NCI-H146 treated with DMSO at 0.1 percent for 48 hours (cell line): Measurements from ENCODE around the gene UBE2QL1.

Experiments
- DNase-seq: peaks from one replicate; lab custom pipeline; 2025; ENCODE audit not compliant: unreplicated experiment; lab: John Stamatoyannopoulos, UW

Gene UBE2QL1

GRCh38 chr5:6522923-6523322 is 74.3 kb downstream of the UBE2QL1 start:
- no peak for DNase-seq

GRCh38 chr5:6525422-6525821 is 76.8 kb downstream of the UBE2QL1 start:
- no peak for DNase-seq

DNA sequence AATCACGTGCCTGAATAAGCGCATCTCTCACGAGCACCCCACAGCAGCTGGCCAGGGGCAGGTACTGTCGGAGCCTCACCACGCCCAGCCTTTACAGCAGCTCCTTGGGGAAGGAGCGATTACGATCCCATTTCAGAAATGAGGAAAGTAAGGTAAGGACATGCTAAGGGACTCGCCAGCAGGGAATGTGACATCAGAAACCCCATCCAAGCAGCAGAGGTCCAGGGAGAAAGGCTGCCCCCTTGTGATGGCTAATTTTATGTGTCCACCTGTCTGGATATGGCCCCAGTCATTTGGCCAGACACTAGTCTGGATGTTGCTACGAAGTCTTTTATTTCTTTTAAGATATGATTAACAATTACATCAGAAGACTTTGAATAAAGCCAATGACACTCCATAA is 77.3 kb downstream of the UBE2QL1 start:
- DNase-seq = peak; percentile 55

DNA sequence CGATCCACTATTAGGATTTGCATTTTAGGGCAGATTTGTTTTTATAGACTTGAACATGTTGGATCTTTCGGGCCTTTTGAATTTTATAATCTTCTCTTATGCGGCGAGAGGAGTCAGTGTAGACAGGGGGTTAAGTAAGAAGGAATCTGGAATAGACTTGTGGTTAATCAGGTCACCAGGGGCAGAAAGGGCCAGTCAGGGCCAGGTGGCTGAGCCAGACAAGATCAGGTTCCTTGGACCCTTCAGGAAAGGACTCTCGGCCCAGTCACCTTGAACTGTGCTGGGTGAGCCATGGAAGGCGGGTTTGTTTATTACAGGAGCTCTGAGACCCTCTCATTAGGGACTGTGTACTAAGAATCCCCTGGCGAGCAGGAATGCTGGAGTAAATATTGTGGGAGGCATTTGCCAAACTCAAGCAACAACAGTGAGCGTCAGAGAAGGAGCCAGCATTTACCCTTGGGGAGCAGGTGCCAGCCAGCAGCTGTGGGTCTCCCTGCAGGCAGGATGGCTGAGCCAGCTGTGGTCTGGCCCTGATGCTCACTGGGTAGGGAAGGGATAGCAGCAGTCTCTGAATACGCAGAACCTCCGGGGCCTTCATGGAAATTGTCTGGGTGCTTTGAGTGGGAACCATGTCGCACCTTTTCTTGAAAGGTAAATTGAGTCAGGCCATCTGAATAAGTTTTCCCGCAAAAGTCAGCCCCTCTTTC is 79.2 kb downstream of the UBE2QL1 start:
- DNase-seq = no peak

GRCh38 chr5:6535594-6535993 is 86.9 kb downstream of the UBE2QL1 start:
- DNase-seq = no peak

DNA sequence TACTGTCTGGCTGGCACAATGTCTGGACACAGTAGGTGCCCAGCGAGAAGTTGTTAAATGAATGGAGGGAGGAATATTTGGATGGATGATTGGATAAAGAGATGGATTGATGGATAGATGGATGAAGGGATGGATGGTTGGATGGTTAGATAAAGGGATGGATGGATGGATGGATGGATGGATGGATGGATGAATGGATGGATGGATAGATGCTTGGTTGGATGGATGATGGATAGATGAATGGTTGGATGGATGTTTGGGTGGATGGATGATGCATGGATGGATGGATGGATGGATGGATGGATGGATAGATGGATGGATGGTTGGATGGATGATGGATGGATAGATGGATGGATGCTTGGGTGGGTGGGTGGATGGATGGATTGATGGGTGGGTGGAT is 90.4 kb downstream of the UBE2QL1 start:
- no peak for DNase-seq

DNA sequence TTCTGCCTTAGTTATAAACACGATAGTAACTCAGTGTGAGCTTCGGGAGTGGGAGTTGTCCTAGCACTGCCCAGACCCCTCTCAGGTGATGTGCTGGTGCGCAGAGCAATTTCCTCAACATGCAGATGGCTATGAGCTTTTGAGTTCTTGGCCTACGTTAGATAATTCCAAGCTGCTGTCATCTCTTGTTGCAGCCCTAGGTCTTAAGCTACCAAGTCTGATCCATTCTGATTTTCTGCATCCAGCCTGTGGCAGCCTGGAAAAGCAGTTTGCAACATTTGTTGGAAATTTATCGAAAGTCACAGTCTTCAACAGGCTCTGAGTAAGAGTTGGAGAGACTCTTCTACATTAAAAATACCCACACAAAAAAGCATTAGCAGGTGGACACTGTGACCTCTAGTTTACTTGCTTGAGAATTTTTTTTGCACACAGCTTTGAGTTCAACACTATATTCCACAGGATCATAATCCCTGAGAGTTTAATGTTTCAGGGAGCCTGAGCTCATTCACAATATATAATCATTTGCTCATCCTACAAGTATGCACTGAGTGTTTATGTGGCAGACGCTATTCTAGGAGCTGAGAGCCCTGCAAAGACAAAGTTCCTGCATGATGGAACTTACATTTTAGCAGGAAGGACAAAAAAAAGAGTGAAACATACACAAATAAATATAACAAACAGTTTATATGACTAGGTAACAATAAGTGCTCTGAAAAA is 91.6 kb downstream of the UBE2QL1 start:
- DNase-seq = no peak

DNA sequence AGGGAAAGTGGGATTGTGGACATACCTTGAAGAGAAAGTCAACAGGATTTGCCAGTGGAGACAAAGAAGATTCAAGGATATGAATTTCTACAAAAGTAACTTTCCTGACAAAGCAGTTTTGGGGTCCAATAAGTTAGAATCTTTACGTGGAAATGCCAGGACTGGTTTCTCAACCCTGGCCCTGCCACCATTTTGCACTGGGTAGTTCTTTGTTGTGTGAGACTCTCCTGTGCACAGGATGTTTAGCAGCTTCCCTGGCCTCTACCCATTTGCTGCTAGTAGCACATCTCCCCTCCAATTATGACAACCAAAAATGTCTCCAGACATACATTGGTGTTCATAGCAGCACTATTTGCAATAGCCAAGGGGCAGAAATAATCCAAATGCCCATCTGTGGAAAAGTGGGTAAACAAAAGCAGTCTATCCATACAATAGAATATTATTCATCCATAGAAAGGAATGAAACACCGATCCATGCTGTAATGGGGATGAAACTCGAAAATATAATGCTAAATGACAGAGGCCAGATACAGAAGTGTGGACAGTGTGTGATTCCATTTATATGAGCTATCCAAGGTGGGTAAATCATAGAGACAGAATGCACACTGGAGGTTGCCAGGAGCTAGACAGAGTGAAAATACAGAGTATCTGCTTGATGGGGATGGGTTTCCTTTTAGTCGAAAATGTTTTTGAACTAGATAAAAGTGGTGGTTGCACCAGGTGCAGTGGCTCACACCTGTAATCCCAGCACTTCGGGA is 92.8 kb downstream of the UBE2QL1 start:
- DNase-seq = peak; percentile 18

GRCh38 chr5:6542421-6543345 is 94.0 kb downstream of the UBE2QL1 start:
- DNase-seq = peak; percentile 76

- DNase-seq = no peak
These were observed 94.7 kb downstream of the UBE2QL1 start for GRCh38 chr5:6543346-6543730.

DNA sequence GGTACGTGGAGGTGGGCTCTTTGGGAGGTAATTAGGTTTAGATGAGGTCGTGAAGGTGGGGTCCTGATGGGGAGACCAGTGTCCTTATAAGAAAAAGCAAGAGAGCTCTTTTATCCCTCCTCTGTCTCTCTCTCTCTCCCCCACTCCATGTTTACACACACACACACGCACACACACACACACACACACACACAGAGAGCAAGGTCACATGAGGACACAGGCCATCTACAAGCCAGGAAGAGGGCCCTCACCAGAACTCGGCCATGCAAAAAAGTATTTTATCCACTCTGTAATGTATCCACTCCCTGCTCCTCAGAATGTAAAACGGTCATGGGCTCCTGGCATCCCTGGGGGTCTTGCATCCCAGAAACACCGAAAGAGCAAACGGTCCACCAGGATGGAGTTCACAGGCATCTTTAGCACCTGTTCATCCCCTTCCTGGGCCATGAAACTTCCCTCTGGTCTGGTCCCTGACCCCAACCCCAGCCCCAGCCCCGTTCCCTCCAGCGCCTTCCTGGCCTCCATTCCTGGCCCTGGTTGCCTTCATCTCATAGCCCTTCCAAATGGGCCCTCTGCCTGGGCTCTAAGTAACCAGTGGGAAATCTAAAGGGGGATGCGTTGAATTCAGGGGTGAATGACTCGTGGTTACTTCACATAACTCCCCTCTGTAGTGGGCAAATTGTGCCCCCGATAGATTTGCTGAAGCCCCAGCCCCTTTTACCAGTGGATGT is 95.3 kb downstream of the UBE2QL1 start:
- no peak for DNase-seq
